Tracheal epithelial cell (primary cell): ENCODE data around the gene FBXL7. TPM values are rescaled to one million over a fixed set of nuclear protein-coding genes. Genes with fewer than 3 reads are reported as not detected.

ENCODE experiments used
- total RNA-seq: library from RNA; depleted of rRNA; stranded (reverse); fragments of >200 nt; gene quantifications from 2 replicates; pipeline ENCODE4 v1.2.1, GENCODE V29; 2014

Gene FBXL7
- 0.21 and 0.72 TPM in 2 replicates for total RNA-seq

DNA sequence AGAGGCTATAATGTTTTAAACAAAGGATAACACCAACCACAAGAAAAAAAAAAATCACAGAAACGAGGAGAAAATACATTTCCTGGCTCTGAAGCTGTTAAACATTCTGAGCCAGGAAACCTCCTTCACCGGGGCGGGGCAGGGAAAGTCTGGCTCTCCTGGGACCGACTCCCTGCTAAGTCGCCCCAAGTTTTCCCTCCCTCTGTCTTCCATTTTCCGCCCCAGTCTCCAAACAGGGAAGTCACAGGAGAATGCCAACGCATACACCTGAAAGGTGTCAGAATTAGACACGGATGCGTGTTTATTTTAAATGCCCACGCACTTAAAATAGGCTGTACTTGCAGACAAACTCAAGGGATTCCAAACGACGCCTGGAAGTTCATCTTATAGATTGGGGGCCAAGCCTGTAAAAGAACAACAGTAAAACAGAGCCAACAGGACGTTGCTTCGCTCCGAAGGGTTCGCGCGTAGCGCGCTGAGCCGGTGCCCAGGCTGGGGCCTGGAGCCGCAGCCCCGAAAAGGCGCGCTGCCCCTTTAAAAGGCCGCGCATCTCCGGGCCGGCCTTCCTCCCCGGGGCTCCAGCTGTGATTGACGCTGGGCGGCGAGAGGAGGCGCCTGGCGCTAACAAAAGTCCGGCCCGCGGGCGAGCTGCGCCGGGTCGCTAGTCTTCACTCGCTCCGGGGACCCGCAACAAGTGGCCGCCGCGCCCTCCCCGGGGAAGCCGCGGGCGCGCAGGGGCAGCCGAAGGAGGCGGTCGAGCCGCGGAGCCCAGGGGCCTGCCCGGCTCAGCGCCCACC lies at the start of gene FBXL7:
FBXL7 (plus strand) TSS at position 653 of the 797 bp plus-strand sequence.

